GM23338 (cell line): ENCODE measurements around the gene PRELID2. TPM values are rescaled to one million over a fixed set of nuclear protein-coding genes. Genes with fewer than 3 reads are reported as not detected.
A peak's percentile ranks its signal among the peaks of the same experiment; 100 is the strongest.

Source experiments
- ATAC-seq: fragments of 200-7000 bp; cut with Tn5 transposase; 3 replicates; pipeline ENCODE4 v1.9.1; 2020
- DNase-seq: peaks from one replicate; pipeline ENCODE4 v3.0.0-alpha.2; 2015; ENCODE audit warnings: low spot score
- H2AFZ ChIP-seq: fragments of 200-600 bp; sonication (generic); 2 replicates; pipeline ENCODE4 v1.8.0; 2016; ENCODE audit warnings: antibody characterized with exemption, mild to moderate bottlenecking, moderate library complexity
- H3F3A ChIP-seq: fragments of 200-600 bp; sonication (generic); replicated peaks from 2 replicates; pipeline ENCODE4 v1.8.0; 2017; ENCODE audit warnings: antibody characterized with exemption, mixed run types, low read depth
- H3K27ac ChIP-seq: fragments of 200-600 bp; sonication (generic); 2 replicates; pipeline ENCODE4 v1.6.1; 2016; ENCODE audit warnings: low read depth
- H3K27me3 ChIP-seq: fragments of 200-600 bp; sonication (generic); 2 replicates; pipeline ENCODE4 v1.8.0; 2016; ENCODE audit warnings: mild to moderate bottlenecking, mixed run types, moderate library complexity; ENCODE audit not compliant: insufficient read depth
- H3K36me3 ChIP-seq: fragments of 200-600 bp; sonication (generic); 2 replicates; pipeline ENCODE4 v1.8.0; 2016; ENCODE audit warnings: mild to moderate bottlenecking; ENCODE audit not compliant: insufficient read depth
- H3K4me1 ChIP-seq: fragments of 200-600 bp; sonication (generic); 2 replicates; pipeline ENCODE4 v1.8.0; 2016; ENCODE audit warnings: mild to moderate bottlenecking, moderate library complexity; ENCODE audit not compliant: insufficient read depth
- H3K4me2 ChIP-seq: fragments of 200-600 bp; sonication (generic); 2 replicates; pipeline ENCODE4 v1.7.1; 2017; ENCODE audit warnings: mixed run types
- H3K4me3 ChIP-seq: fragments of 200-600 bp; sonication (generic); 2 replicates; pipeline ENCODE4 v1.6.1; 2016; ENCODE audit warnings: mixed run types
- H3K79me2 ChIP-seq: fragments of 200-600 bp; sonication (generic); replicated peaks from 2 replicates; pipeline ENCODE4 v1.8.0; 2017; ENCODE audit warnings: mild to moderate bottlenecking; ENCODE audit not compliant: insufficient read depth
- H3K9me2 ChIP-seq: fragments of 200-600 bp; sonication (generic); 2 replicates; pipeline ENCODE4 v1.8.0; 2017; ENCODE audit not compliant: insufficient read depth
- H4K20me1 ChIP-seq: fragments of 200-600 bp; sonication (generic); replicated peaks from 2 replicates; pipeline ENCODE4 v1.8.0; 2017; ENCODE audit warnings: mild to moderate bottlenecking; ENCODE audit not compliant: insufficient read depth
- H3K27ac Mint-ChIP-seq: 2 replicates; pipeline ENCODE4 v1.8.0; 2020; ENCODE audit warnings: inconsistent platforms, mild to moderate bottlenecking, moderate library complexity, mixed read lengths
- H3K27me3 Mint-ChIP-seq: 3 replicates; pipeline ENCODE4 v1.8.0; 2022; ENCODE audit warnings: low read depth, mild to moderate bottlenecking, moderate library complexity, mixed read lengths, inconsistent platforms; ENCODE audit not compliant: insufficient read depth, poor library complexity
- H3K36me3 Mint-ChIP-seq: 3 replicates; pipeline ENCODE4 v1.8.0; 2021; ENCODE audit warnings: low read depth, mild to moderate bottlenecking, inconsistent platforms, moderate library complexity, mixed read lengths
- H3K4me1 Mint-ChIP-seq: 3 replicates; pipeline ENCODE4 v1.8.0; 2020; ENCODE audit warnings: mild to moderate bottlenecking, inconsistent platforms, mixed read lengths
- H3K4me3 Mint-ChIP-seq: 3 replicates; pipeline ENCODE4 v1.8.0; 2021; ENCODE audit warnings: moderate library complexity, mild to moderate bottlenecking, inconsistent platforms, mixed read lengths
- H3K9me3 Mint-ChIP-seq: 3 replicates; pipeline ENCODE4 v1.8.0; 2020; ENCODE audit warnings: moderate library complexity, mild to moderate bottlenecking, inconsistent platforms, mixed read lengths
- CREB1 ChIP-seq: fragments of 250-450 bp; sonication (Bioruptor Pico); IDR thresholded peaks from 2 replicates; pipeline ENCODE4 v1.5.0; 2020; ENCODE audit warnings: low read depth, mild to moderate bottlenecking, moderate library complexity
- CTCF ChIP-seq, 2 experiments: fragments of 200-600 bp in 1 of 2; sonication (generic) in 1 of 2; conservative IDR thresholded peaks; 2 replicates each; pipeline versions ENCODE4 v1.5.1 to v1.6.1; 2016 to 2017; ENCODE audit warnings: antibody characterized with exemption in 2 of 2, low read depth in 2 of 2, mild to moderate bottlenecking in 2 of 2, moderate library complexity in 1 of 2
- ETS1 ChIP-seq: IDR thresholded peaks from 2 replicates; pipeline ENCODE4 v1.6.1; 2016; ENCODE audit warnings: antibody characterized with exemption
- EZH2 ChIP-seq: fragments of 200-600 bp; sonication (generic); IDR thresholded peaks from one replicate; pipeline ENCODE4 v1.8.0; 2017; ENCODE audit warnings: antibody characterized with exemption, mild to moderate bottlenecking, low read depth; ENCODE audit not compliant: unreplicated experiment
- EZH2phosphoT487 ChIP-seq: fragments of 200-600 bp; sonication (generic); IDR thresholded peaks from one replicate; pipeline ENCODE4 v1.8.1; 2018; ENCODE audit warnings: antibody characterized with exemption; ENCODE audit not compliant: unreplicated experiment
- JUNB ChIP-seq: IDR thresholded peaks from one replicate; pipeline ENCODE4 v1.6.1; 2016; ENCODE audit warnings: antibody characterized with exemption; ENCODE audit not compliant: unreplicated experiment
- NANOG ChIP-seq: IDR thresholded peaks from 2 replicates; pipeline ENCODE4 v1.6.1; 2016; ENCODE audit warnings: antibody characterized with exemption, borderline replicate concordance
- POLR2AphosphoS5 ChIP-seq: IDR thresholded peaks from 2 replicates; pipeline ENCODE4 v1.6.1; 2016; ENCODE audit warnings: antibody characterized with exemption, low read depth
- REST ChIP-seq: IDR thresholded peaks from one replicate; pipeline ENCODE4 v1.6.1; 2018; ENCODE audit warnings: antibody characterized with exemption; ENCODE audit not compliant: unreplicated experiment
- STAT1 ChIP-seq: IDR thresholded peaks from one replicate; pipeline ENCODE4 v1.6.1; 2016; ENCODE audit warnings: antibody characterized with exemption; ENCODE audit not compliant: unreplicated experiment
- ZNF114 ChIP-seq: fragments of 250-450 bp; sonication (Bioruptor Pico); IDR thresholded peaks from 2 replicates; pipeline ENCODE4 v1.5.0; 2020; ENCODE audit warnings: mild to moderate bottlenecking, moderate library complexity
- ZNF331 ChIP-seq: fragments of 250-450 bp; sonication (Bioruptor Pico); IDR thresholded peaks from 2 replicates; pipeline ENCODE4 v1.5.0; 2020; ENCODE audit warnings: low read depth, mild to moderate bottlenecking, moderate library complexity
- ZNF462 ChIP-seq: fragments of 250-450 bp; sonication (Bioruptor Pico); IDR thresholded peaks from 2 replicates; pipeline ENCODE4 v1.5.0; 2020; ENCODE audit warnings: mild to moderate bottlenecking, moderate library complexity
- polyA plus RNA-seq: library from polyadenylated mRNA; unstranded; fragments of >200 nt; fragmentation: Nextera tagmentation; extraction: Ambion mirVana; gene quantifications from 2 replicates; pipeline ENCODE4 v1.2.1, GENCODE V29; 2016
- total RNA-seq: library from RNA; depleted of rRNA; stranded (reverse); fragments of >200 nt; shearing (Covaris generic); gene quantifications from 2 replicates; pipeline ENCODE4 v1.2.3, GENCODE V29; 2014

Gene PRELID2
- total and polyA plus RNA-seq, 2 experiments from 2014 or later = 9.3 to 9.8 TPM

- H3K79me2 ChIP-seq = no peaks in the 10 kb centered on the region
- H3K36me3 ChIP-seq = no peaks in the 10 kb centered on the region
- no peaks in the 10 kb centered on the region for H3K9me2 ChIP-seq
- H3K4me3 ChIP-seq = no peak overlapping the region
- peak overlapping the region; percentile 15; the same call in 1 of the 2 replicates for H3K27ac Mint-ChIP-seq
- no peaks in the 10 kb centered on the region for H3K27me3 Mint-ChIP-seq
- H3K4me1 ChIP-seq = no peaks in the 10 kb centered on the region; the same call in 1 of the 2 replicates
- H3F3A ChIP-seq = no peaks in the 10 kb centered on the region
- no peak overlapping the region for H2AFZ ChIP-seq
- no peak overlapping the region for H3K27ac ChIP-seq
- no peaks in the 10 kb centered on the region for H3K36me3 Mint-ChIP-seq
- H3K4me2 ChIP-seq = no peak overlapping the region
- ATAC-seq = no peak; the same call in 2 of the 3 replicates
- H3K4me3 Mint-ChIP-seq = no peak overlapping the region
- no peaks in the 10 kb centered on the region for H4K20me1 ChIP-seq
- no peaks in the 10 kb centered on the region for H3K27me3 ChIP-seq
- H3K9me3 Mint-ChIP-seq = no peaks in the 10 kb centered on the region
- TF ChIP-seq NANOG (no peak), EZH2phosphoT487 (no peak), ZNF331 (no peak), CTCF (conservative IDR thresholded peaks at IDR 0.05; ENCODE audit: low read depth in 2 of 2) (no peak), REST (no peak), ZNF114 (CRISPR knock-in tag) (no peak), STAT1 (no peak), POLR2AphosphoS5 (no peak), JUNB (no peak), CREB1 (CRISPR knock-in tag) (no peak), ETS1 (no peak), EZH2 (no peak), ZNF462 (CRISPR knock-in tag) (no peak)
- peaks cover 17% of the 10 kb centered on the region; the same call in 2 of the 3 replicates for H3K4me1 Mint-ChIP-seq
- DNase-seq = no peak
These were observed 31.8 kb downstream of the PRELID2 start for GRCh38 chr5:145803112-145804004.
